B cell (primary cell): ENCODE results near the gene DOCK1.

Experiments used
- EZH2 ChIP-seq: IDR thresholded peaks from 2 replicates; pipeline ENCODE4 v1.6.1; 2012; ENCODE audit warnings: borderline replicate concordance, low read depth, mild to moderate bottlenecking, moderate library complexity, low read length; ENCODE audit not compliant: insufficient read depth, poor library complexity, severe bottlenecking
- TF ChIP-seq, protein P1 (sequence below): fragments of 200-600 bp; IDR thresholded peaks from one replicate; pipeline ENCODE4 v1.8.0; 2022; ENCODE audit warnings: antibody characterized with exemption, mild to moderate bottlenecking

DNA sequence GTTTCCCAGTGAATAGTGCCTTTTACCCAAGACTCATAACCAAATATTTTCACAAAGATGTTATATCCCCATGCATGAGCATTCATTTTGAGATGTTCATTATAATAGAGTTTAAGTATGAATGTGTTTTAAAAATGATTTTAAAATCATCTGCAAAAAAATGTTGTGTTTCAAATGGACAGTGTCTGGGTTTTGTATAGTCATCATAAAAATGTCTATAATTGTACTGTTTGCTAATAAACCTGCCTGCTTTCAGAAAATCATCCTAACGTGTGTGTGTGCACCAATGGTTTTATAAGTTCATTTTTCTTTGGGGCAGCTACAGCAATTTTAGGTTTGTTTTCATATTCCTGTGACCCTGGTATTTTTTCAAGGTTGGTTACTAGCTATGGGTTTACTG is 228.0 kb downstream of the DOCK1 start:
- TF ChIP-seq, protein P1, sequence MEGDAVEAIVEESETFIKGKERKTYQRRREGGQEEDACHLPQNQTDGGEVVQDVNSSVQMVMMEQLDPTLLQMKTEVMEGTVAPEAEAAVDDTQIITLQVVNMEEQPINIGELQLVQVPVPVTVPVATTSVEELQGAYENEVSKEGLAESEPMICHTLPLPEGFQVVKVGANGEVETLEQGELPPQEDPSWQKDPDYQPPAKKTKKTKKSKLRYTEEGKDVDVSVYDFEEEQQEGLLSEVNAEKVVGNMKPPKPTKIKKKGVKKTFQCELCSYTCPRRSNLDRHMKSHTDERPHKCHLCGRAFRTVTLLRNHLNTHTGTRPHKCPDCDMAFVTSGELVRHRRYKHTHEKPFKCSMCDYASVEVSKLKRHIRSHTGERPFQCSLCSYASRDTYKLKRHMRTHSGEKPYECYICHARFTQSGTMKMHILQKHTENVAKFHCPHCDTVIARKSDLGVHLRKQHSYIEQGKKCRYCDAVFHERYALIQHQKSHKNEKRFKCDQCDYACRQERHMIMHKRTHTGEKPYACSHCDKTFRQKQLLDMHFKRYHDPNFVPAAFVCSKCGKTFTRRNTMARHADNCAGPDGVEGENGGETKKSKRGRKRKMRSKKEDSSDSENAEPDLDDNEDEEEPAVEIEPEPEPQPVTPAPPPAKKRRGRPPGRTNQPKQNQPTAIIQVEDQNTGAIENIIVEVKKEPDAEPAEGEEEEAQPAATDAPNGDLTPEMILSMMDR, result no peak
- TF ChIP-seq EZH2, result no peak
